Caco-2 (cell line): ENCODE data around the gene PDE3B. TPM values are rescaled to one million over a fixed set of nuclear protein-coding genes. Genes with fewer than 3 reads are reported as not detected.
"Not testable (repeated sequence)": the region's sequence is repeated elsewhere in the genome, so short reads cannot be mapped to it uniquely, and the experiment has no call there.

Experiments
- BruUV-seq: library from RNA; stranded (reverse); fragments of 400-500 nt; replicated peaks from 2 replicates; lab custom pipeline; 2021; lab: Mats Ljungman, UMichigan
- CTCF ChIA-PET: fragments of 300-600 bp; sonication (Branson Sonifier 250); formaldehyde crosslinking; loops from one replicate; lab custom pipeline; 2022; ENCODE audit warnings: antibody characterized with exemption; lab: Charles Lee
- POLR2A ChIA-PET: fragments of 300-600 bp; sonication (Branson Sonifier 250); formaldehyde crosslinking; loops from one replicate; lab custom pipeline; 2022; ENCODE audit warnings: antibody characterized with exemption; lab: Charles Lee
- DNase-seq, 2 experiments: peaks; one replicate each; pipeline versions ENCODE4 v3.0.0 to v3.0.0-alpha.2; 2020 to 2022
- H3K27me3 ChIP-seq: replicated peaks from 2 replicates; pipeline ENCODE4 v1.6.0; 2011; ENCODE audit warnings: low read length; ENCODE audit not compliant: control insufficient read depth, insufficient read depth
- H3K36me3 ChIP-seq: 2 replicates; pipeline ENCODE4 v1.5.1; 2011; ENCODE audit warnings: low read length; ENCODE audit not compliant: control insufficient read depth, insufficient read depth
- H3K4me1 ChIP-seq: fragments of 250-450 bp; sonication (Bioruptor Pico); 2 replicates; pipeline ENCODE4 v1.5.1; 2020; ENCODE audit warnings: mild to moderate bottlenecking
- H3K4me3 ChIP-seq: 2 replicates; pipeline ENCODE4 v1.5.1; 2011; ENCODE audit warnings: low read depth, mild to moderate bottlenecking, control low read depth, low read length
- H3K9me3 ChIP-seq: fragments of 250-450 bp; sonication (Bioruptor Pico); 2 replicates; pipeline ENCODE4 v1.5.1; 2020; ENCODE audit warnings: mild to moderate bottlenecking, moderate library complexity
- H3K27ac Mint-ChIP-seq: one replicate; pipeline ENCODE4 v1.8.0; 2022; ENCODE audit warnings: mixed read lengths; ENCODE audit not compliant: unreplicated experiment
- H3K27me3 Mint-ChIP-seq: one replicate; pipeline ENCODE4 v1.8.0; 2022; ENCODE audit warnings: mixed read lengths; ENCODE audit not compliant: insufficient read depth, unreplicated experiment
- H3K36me3 Mint-ChIP-seq: one replicate; pipeline ENCODE4 v1.8.0; 2022; ENCODE audit warnings: mild to moderate bottlenecking, mixed read lengths; ENCODE audit not compliant: insufficient read depth, unreplicated experiment
- H3K4me1 Mint-ChIP-seq: one replicate; pipeline ENCODE4 v1.8.0; 2022; ENCODE audit warnings: low read depth, mixed read lengths; ENCODE audit not compliant: unreplicated experiment
- H3K4me3 Mint-ChIP-seq: one replicate; pipeline ENCODE4 v1.8.0; 2022; ENCODE audit warnings: mild to moderate bottlenecking, moderate library complexity, mixed read lengths; ENCODE audit not compliant: unreplicated experiment
- H3K9me3 Mint-ChIP-seq: one replicate; pipeline ENCODE4 v1.8.0; 2022; ENCODE audit warnings: mixed read lengths; ENCODE audit not compliant: unreplicated experiment
- CTCF ChIP-seq, 2 experiments: fragments of 200-600 bp in 1 of 2; IDR thresholded peaks; 1 replicate in 1 of 2; 2 replicates in 1 of 2; pipeline versions ENCODE4 v1.5.1 to v1.8.0; 2011 to 2022; ENCODE audit warnings: antibody characterized with exemption in 1 of 2, control low read depth in 1 of 2, inconsistent platforms in 1 of 2, low read depth in 1 of 2, low read length in 1 of 2, mild to moderate bottlenecking in 1 of 2, moderate library complexity in 1 of 2; ENCODE audit not compliant: insufficient read depth in 1 of 2, severe bottlenecking in 1 of 2, unreplicated experiment in 1 of 2
- intact Hi-C: fragments of 100-400 bp; cut with micrococcal nuclease; formaldehyde crosslinking; loops from one replicate; pipeline ENCODE4 v1.10.0; 2022; ENCODE audit not compliant: unreplicated experiment
- total RNA-seq: library from RNA; stranded (reverse); gene quantifications from 2 replicates; pipeline ENCODE4 v1.2.3, GENCODE V29; 2022

PDE3B gene
- total RNA-seq, 1 experiment from 2014 or later = 21.8 TPM

DNA sequence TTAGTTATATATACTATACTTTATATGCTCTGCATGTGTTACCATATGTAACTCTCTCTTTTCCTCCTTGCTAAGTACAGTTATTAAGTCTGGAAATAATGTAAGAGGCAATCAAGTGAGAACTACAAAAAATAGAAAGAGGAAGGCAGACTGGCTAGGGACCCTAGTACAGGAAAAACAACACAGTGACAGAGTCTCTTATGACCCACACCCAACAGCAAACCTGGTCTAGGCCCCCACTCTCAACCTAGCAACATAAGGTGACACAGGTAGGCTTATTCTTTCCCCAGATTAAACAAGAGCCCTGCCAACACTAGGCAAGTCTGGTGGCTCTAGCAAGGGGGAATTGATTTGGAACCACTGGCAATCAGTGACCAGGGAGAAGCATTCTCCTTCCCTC lies 132.3 kb downstream of the PDE3B start:
- no peak for TF ChIP-seq CTCF (IDR thresholded peaks at IDR 0.05; ENCODE audit: insufficient read depth in 1 of 2, low read depth in 1 of 2, low read length in 1 of 2, severe bottlenecking in 1 of 2, unreplicated experiment in 1 of 2)
- H3K4me3 ChIP-seq = no peak overlapping the region
- peaks cover 7% of the 10 kb centered on the region for H3K4me1 Mint-ChIP-seq
- H3K27me3 Mint-ChIP-seq = no peaks in the 10 kb centered on the region
- BruUV-seq = no TSS peak
- no peaks in the 10 kb centered on the region for H3K4me1 ChIP-seq
- H3K27ac Mint-ChIP-seq = no peak overlapping the region
- POLR2A ChIA-PET = no interaction called here
- H3K9me3 Mint-ChIP-seq = no peaks in the 10 kb centered on the region
- intact Hi-C loops = loop anchor here (10.0 kb wide), 1 partner anchor 131 kb away; the partner anchor contains the start of gene PDE3B
- H3K36me3 ChIP-seq = no peaks in the 10 kb centered on the region
- H3K9me3 ChIP-seq = no peaks in the 10 kb centered on the region
- no peaks in the 10 kb centered on the region for H3K27me3 ChIP-seq
- DNase-seq = no peak
- H3K36me3 Mint-ChIP-seq = no peaks in the 10 kb centered on the region
- CTCF ChIA-PET = no interaction called here
- H3K4me3 Mint-ChIP-seq = no peak overlapping the region

DNA sequence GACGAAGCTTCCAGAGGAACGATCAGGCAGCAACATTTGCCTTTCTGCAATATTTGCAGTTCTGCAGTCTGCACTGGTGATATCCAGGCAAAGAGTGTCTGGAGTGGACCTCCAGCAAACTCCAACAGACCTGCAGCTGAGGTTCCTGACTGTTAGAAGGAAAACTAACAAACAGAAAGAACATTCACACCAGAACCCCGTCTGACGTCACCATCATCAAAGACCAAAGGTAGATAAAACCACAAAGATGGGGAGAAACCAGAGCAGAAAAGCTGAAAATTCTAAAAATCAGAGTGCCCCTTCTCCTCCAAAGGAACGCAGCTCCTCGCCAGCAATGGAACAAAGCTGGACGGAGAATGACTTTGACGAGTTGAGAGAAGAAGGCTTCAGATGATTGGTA lies 134.9 kb downstream of the PDE3B start:
- H3K36me3 ChIP-seq, BruUV-seq, DNase-seq, H3K27me3 Mint-ChIP-seq, H3K4me1 Mint-ChIP-seq, H3K4me3 ChIP-seq, H3K4me1 ChIP-seq, CTCF ChIA-PET, H3K27ac Mint-ChIP-seq, H3K4me3 Mint-ChIP-seq, H3K9me3 ChIP-seq, H3K27me3 ChIP-seq, H3K36me3 Mint-ChIP-seq, POLR2A ChIA-PET, H3K9me3 Mint-ChIP-seq: not testable (repeated sequence)
- intact Hi-C loops = loop anchor here (10.0 kb wide), 1 partner anchor 134 kb away; the partner anchor contains the start of gene PDE3B

- Mint-ChIP-seq H3K4me1 (no peaks in the 10 kb centered on the region), H3K27ac (no peak overlapping the region), H3K4me3 (no peak overlapping the region), H3K9me3 (no peaks in the 10 kb centered on the region), H3K27me3 (no peaks in the 10 kb centered on the region), H3K36me3 (peaks cover 4% of the 10 kb centered on the region)
- no peak for TF ChIP-seq CTCF (IDR thresholded peaks at IDR 0.05; ENCODE audit: insufficient read depth in 1 of 2, low read depth in 1 of 2, low read length in 1 of 2, severe bottlenecking in 1 of 2, unreplicated experiment in 1 of 2)
- CTCF ChIA-PET = no interaction called here
- Histone ChIP-seq H3K27me3 (no peaks in the 10 kb centered on the region), H3K36me3 (no peaks in the 10 kb centered on the region), H3K4me1 (no peaks in the 10 kb centered on the region), H3K9me3 (no peaks in the 10 kb centered on the region), H3K4me3 (no peak overlapping the region)
- POLR2A ChIA-PET = no interaction called here
- intact Hi-C loops = loop anchor here (10.0 kb wide), 1 partner anchor 421 kb away; no protein-coding TSS in a partner anchor
- DNase-seq = no peak
- BruUV-seq = no TSS peak
These were observed 140.2 kb downstream of the PDE3B start for GRCh38 chr11:14783788-14784187.

DNA sequence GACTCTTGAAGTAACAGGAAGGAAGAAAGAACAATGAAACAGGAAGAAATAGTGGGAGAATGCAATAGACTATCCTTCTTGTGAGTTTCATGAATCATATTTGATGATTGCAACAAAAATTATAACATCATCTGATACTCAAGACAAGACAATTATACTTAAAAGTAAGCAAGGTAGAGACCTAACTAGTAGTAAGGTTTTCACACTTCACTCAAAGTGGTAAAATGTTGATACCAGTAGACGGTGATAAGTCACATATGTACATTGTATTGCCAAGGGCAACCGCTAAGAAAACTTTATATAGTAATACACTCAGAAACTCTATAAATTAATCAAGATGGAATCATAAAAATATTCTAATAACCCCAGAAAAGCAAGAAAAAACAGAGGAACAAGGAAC lies 140.6 kb downstream of the PDE3B start:
- H3K27ac Mint-ChIP-seq = no peak overlapping the region
- H3K36me3 Mint-ChIP-seq = peaks cover 4% of the 10 kb centered on the region
- H3K4me3 Mint-ChIP-seq = no peak overlapping the region
- TF ChIP-seq CTCF (IDR thresholded peaks at IDR 0.05; ENCODE audit: insufficient read depth in 1 of 2, low read depth in 1 of 2, low read length in 1 of 2, severe bottlenecking in 1 of 2, unreplicated experiment in 1 of 2) = no peak
- ChIA-PET POLR2A (no interaction called here), CTCF (no interaction called here)
- H3K27me3 Mint-ChIP-seq = no peaks in the 10 kb centered on the region
- no peaks in the 10 kb centered on the region for H3K9me3 Mint-ChIP-seq
- Histone ChIP-seq H3K36me3 (no peaks in the 10 kb centered on the region), H3K4me1 (no peaks in the 10 kb centered on the region), H3K27me3 (no peaks in the 10 kb centered on the region), H3K9me3 (no peaks in the 10 kb centered on the region), H3K4me3 (no peak overlapping the region)
- no peak for DNase-seq
- no TSS peak for BruUV-seq
- H3K4me1 Mint-ChIP-seq = no peaks in the 10 kb centered on the region
- intact Hi-C loops = loop anchor here (10.0 kb wide), 1 partner anchor 421 kb away; no protein-coding TSS in a partner anchor
